Lung (tissue), 12 donors: ENCODE results near the gene FMO5. TPM values are rescaled to one million over a fixed set of nuclear protein-coding genes. Genes with fewer than 3 reads are reported as not detected.

Experiments
- ATAC-seq: fragments of 200-7000 bp; cut with Tn5 transposase; one replicate; pipeline ENCODE4 v1.9.1; 2020; ENCODE audit warnings: moderate number of reproducible peaks; ENCODE audit not compliant: insufficient read depth, low FRiP score
- DNase-seq, 3 donors: peaks; one replicate each; pipeline ENCODE4 v3.0.0-alpha.2; 2013 to 2017
- H3K27ac ChIP-seq, 2 donors: one replicate each; pipeline ENCODE4 v1.5.1; 2013; ENCODE audit warnings: mild to moderate bottlenecking in 2 of 2, moderate library complexity in 2 of 2, control low read depth in 1 of 2, inconsistent platforms in 1 of 2, low read depth in 1 of 2, low read length in 1 of 2
- H3K27me3 ChIP-seq, 3 donors: one replicate each; pipeline ENCODE4 v1.5.1; 2013; ENCODE audit warnings: low read length in 2 of 3; ENCODE audit not compliant: control insufficient read depth in 3 of 3, insufficient read depth in 3 of 3
- H3K36me3 ChIP-seq, 4 donors: one replicate each; pipeline ENCODE4 v1.5.1; 2013; ENCODE audit warnings: low read length in 4 of 4, mild to moderate bottlenecking in 1 of 4, moderate library complexity in 1 of 4; ENCODE audit not compliant: control insufficient read depth in 4 of 4, insufficient read depth in 4 of 4
- H3K4me1 ChIP-seq, 5 donors: one replicate each; pipeline ENCODE4 v1.5.1; 2013; ENCODE audit warnings: low read length in 5 of 5, mild to moderate bottlenecking in 2 of 5, moderate library complexity in 1 of 5; ENCODE audit not compliant: control insufficient read depth in 5 of 5, insufficient read depth in 5 of 5
- H3K4me3 ChIP-seq: one replicate; pipeline ENCODE4 v1.5.1; 2013; ENCODE audit warnings: mild to moderate bottlenecking, control low read depth, moderate library complexity
- H3K9ac ChIP-seq, 2 donors: one replicate each; pipeline ENCODE4 v1.5.1; 2013; ENCODE audit warnings: low read length in 2 of 2, control low read depth in 1 of 2; ENCODE audit not compliant: insufficient read depth in 1 of 2
- H3K9me3 ChIP-seq, 4 donors: one replicate each; pipeline ENCODE4 v1.5.1; 2013; ENCODE audit warnings: low read length in 3 of 4, mild to moderate bottlenecking in 1 of 4, moderate library complexity in 1 of 4; ENCODE audit not compliant: control insufficient read depth in 4 of 4, insufficient read depth in 3 of 4
- CTCF ChIP-seq: IDR thresholded peaks from 2 replicates; pipeline ENCODE4 v1.5.1; 2012; ENCODE audit warnings: mild to moderate bottlenecking; ENCODE audit errors: control extremely low read depth, extremely low read depth
- WGBS, 2 donors: extraction: QIAGEN DNeasy Blood & Tissue Kit; methylation state at CpG; one replicate each; pipeline ENCODE4 v1.1.7; 2013; 5-methylcytosine and 5-hydroxymethylcytosine counted together
- polyA plus RNA-seq, 2 donors: library from polyadenylated mRNA; stranded (reverse); fragments of 200-250 nt; gene quantifications; one replicate each; pipeline ENCODE4 v1.2.1, GENCODE V29; 2013
- total RNA-seq, 2 donors: library from RNA; depleted of rRNA in 1 of 2; stranded (reverse); fragments of >200 nt in 1 of 2; gene quantifications; one replicate each; pipeline ENCODE4 v1.2.1, GENCODE V29; 2014 to 2021
- donor health status: control.
- donor health status: control.
- donor health status: Bipolar disorder and iron deficiency.
- donor health status: healthy.
- donor health status: DM: yes; HTN: yes; CAD: no.

FMO5 gene
- total and polyA plus RNA-seq, 4 donors, result 10.4 to 78.6 (median 28.2) TPM

GRCh38 chr1:147260956-147261355 lies 35.8 kb upstream of the FMO5 start:
- WGBS, 2 donors, result 98% methylated on average over 4 of the region's 4 CpGs
- H3K27ac ChIP-seq, result no peak overlapping the region
- no peaks in the 10 kb centered on the region for H3K4me1 ChIP-seq
- no peak overlapping the region for H3K4me3 ChIP-seq
- H3K27me3 ChIP-seq, result no peaks in the 10 kb centered on the region
- H3K36me3 ChIP-seq, result peaks cover 6 to 35% (median 23%) of the 10 kb centered on the region in 4 donors
- ATAC-seq (no peak), DNase-seq (no peak)
- TF ChIP-seq CTCF, result no peak
- no peaks in the 10 kb centered on the region for H3K9me3 ChIP-seq
- H3K9ac ChIP-seq, result no peak overlapping the region

- TF ChIP-seq CTCF, result no peak
- no peak overlapping the region for H3K4me3 ChIP-seq
- H3K27me3 ChIP-seq, result no peaks in the 10 kb centered on the region
- H3K9me3 ChIP-seq, result no peaks in the 10 kb centered on the region
- DNase-seq, result no peak
- no peak overlapping the region for H3K27ac ChIP-seq
- no peak overlapping the region for H3K9ac ChIP-seq
- no peak for ATAC-seq
- peaks cover 7 to 13% (median 8%) of the 10 kb centered on the region in 4 donors for H3K36me3 ChIP-seq
- WGBS, 2 donors, result 91 to 96% methylated on average over 9 of the region's 9 CpGs
- peaks cover 0 to under 1% (median 0%) of the 10 kb centered on the region in 5 donors for H3K4me1 ChIP-seq
These were observed 27.4 kb upstream of the FMO5 start for GRCh38 chr1:147252540-147252939.

- DNase-seq, result no peak
- no peak for ATAC-seq
- Histone ChIP-seq H3K9me3 (no peaks in the 10 kb centered on the region), H3K36me3 (peaks cover 0 to 4% (median 0%) of the 10 kb centered on the region in 4 donors), H3K27ac (no peak overlapping the region), H3K27me3 (no peaks in the 10 kb centered on the region), H3K9ac (no peak overlapping the region), H3K4me1 (peaks cover 0 to 10% (median 2%) of the 10 kb centered on the region in 5 donors), H3K4me3 (no peak overlapping the region)
- TF ChIP-seq CTCF, result no peak
- WGBS, 2 donors, result 79 to 88% methylated on average over 4 of the region's 4 CpGs
These were observed 22.6 kb upstream of the FMO5 start for GRCh38 chr1:147247656-147248238.
